Measurements from ENCODE around the gene ZSCAN22.
"Not testable (repeated sequence)": the region's sequence is repeated elsewhere in the genome, so short reads cannot be mapped to it uniquely, and the experiment has no call there.

ZSCAN22 gene

DNA sequence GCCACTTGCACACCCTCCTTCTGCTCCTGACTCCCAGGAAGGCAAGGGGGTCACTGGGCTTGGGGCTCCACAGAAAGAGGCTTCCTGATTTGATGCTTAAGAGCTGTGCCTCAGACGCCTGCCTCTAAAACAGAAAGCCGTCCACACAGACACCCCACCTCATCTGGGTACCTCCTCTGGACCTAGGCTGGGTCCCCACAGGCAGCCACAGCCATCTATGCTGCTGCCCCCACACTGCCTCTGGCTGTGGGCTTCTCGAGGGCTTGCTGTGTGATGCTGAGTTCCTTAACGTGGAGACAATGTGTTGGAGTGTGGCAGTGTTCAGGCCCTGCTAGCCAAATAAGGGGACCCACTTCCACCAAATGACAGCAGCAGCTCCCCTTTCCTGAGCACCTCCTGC lies 8.5 kb upstream of the ZSCAN22 start:
- DNase-seq: no peak

DNA sequence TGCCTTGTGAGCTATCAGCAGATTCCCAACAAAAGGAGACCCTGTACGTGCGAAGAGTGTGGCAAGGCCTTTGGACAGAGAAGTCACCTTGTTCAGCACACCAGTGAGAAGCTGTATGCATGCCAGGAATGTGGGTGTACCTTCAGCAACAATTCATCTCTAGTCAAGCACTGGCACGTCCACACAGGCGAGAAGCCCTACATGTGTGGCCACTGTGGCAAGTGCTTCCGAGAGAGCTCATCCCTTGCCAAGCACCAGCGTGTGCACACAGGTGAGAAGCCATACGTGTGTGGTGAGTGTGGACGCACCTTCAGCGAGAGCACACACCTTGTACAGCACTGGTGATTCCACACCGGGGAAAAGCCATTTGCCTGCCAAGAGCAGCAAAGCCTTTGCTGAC lies 7.6 kb upstream of the ZSCAN22 start:
- DNase-seq: no peak

DNA sequence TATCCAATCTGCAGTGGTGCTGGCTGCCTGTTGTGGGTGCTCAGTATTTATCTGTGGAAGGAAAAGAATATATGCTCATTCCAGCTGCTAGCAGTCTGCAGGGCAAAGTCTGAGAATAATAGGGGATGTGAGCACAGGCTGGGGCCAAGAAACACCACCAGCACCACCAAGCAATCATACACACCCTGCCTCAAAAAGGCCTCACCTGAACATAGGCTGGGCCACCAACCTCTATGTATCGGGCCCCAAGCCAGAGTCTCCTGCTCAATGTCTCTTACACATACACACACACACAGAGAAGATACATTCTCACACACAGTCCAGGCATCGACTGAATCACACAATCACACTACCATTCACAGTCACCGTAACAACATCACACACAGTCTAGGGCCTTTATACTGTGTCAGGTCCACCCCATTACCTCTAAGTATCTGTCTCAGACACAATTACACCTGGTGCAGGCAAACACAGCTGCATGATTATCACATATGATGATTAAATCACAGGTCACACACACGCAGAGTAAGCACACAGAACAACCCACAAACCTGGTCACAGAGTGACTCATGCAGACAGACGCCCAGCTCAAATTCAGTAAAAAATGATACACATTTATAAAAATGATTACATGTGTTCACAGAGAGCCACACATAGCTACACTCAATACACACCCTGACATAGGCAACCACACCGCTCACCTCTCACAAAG lies 1.3 kb upstream of the ZSCAN22 start:
- DNase-seq: no peak

DNA sequence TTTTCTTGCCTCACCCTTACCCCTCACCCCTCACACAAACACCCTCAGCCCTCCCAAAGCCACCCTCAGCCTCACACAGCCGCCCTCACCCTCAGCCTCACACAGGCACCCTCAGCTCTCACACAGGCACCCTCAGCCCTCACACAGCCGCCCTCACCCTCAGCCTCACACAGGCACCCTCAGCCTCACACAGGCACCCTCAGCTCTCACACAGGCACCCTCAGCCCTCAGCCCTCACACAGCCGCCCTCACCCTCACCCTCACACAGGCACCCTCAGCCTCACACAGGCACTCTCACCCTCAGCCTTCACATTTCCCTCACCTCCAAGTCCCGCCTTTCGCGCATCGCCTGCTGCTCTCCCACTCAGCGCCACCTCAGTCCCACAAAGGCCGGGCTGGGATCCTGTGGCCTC lies 287 bp upstream of the ZSCAN22 start:
- DNase-seq: no peak

DNA sequence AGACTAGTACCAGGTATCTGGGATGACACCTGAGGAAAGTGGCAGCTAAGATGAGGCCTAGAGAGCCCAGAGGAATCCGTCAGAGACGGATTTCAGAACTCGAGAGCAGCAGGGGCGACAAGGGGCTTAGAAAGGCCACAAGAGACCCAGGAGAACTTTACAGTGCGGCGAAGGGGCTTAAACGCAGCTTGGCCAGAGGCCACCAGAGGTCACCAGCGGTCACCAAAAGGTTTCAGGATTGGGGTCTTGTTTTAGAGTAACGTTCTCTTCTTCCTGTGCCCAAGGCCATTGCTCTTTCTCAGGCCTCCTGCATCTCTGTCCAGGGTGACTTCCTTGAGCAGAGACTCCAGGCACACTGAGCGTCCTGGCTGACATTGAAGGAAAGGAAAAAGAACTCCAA lies 2.2 kb downstream of the ZSCAN22 start:
- DNase-seq: no peak

DNA sequence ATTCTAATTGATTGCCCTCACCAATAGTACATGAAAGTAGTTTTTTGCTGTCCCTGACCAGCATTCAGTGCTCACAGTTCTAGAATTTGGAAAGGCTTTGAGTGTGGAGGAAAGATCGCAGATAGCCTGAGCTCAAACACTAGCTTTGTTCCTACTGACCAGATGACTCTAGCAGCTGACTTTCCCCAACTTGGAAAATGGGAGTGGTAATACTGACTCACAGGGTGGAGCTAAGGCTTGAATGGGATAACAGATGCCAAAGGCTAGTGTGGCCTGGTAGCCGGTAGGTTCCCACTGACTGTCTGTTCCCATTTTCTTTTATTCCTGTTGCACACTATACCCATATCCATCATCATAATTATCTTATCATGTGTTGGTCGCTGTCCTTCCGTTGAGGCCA lies 3.7 kb downstream of the ZSCAN22 start:
- DNase-seq: no peak

DNA sequence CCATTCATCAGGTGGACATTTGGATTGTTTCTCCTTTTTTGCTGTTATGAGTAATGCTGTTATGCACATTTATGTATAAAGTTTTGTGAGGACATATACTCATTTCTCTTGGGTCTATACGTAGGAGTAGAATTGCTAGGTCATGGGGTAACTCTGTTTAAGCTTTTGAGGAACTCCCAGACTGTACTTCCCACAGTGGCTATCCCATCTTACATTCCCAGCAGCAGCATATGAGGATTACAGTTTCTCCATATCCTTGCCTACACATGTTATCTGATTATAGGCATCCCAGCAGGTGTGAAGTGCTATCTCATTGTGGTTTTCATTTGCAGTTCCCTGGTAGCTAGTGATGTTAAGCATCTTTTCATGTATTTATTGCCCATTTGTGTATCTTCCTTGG lies 5.9 kb downstream of the ZSCAN22 start:
- DNase-seq: no peak

DNA sequence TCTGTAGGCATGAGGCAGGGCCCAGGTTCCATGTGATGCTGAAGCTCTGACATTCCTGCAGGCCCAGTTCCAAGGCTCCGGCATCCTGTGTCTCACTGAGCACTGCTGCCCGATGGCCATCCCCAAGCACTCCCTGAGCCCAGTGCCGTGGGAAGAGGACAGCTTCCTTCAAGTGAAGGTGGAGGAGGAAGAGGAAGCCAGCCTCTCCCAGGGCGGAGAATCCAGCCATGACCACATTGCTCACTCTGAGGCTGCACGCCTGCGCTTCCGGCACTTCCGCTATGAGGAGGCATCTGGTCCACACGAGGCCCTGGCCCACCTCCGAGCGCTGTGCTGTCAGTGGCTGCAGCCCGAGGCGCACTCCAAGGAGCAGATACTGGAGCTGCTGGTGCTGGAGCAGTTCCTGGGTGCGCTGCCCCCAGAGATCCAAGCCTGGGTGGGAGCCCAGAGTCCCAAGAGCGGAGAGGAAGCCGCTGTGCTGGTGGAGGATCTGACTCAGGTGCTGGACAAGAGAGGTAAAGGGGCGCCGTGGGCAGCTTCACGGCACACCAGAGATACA lies 8.0 kb downstream of the ZSCAN22 start:
- no peak for DNase-seq

DNA sequence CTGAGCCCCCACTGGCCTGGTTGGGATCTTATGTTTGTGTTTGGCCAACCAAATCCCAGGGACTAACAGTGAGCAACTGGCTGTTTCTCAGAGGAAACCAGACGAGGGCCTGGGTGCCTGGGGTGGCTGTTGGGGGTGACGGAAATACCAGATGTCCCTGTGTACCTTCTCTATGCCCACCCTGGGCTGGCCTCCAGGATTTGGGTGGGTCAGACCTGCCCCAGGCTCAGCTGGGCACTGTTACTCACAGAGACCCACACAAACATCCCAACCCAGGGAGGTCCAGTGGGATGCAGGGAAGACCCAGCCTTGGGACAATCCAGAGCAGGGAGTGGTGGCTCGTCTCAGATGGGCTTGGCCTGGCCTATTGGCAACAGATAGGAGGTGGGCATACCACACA lies 8.8 kb downstream of the ZSCAN22 start:
- DNase-seq: no peak

DNA sequence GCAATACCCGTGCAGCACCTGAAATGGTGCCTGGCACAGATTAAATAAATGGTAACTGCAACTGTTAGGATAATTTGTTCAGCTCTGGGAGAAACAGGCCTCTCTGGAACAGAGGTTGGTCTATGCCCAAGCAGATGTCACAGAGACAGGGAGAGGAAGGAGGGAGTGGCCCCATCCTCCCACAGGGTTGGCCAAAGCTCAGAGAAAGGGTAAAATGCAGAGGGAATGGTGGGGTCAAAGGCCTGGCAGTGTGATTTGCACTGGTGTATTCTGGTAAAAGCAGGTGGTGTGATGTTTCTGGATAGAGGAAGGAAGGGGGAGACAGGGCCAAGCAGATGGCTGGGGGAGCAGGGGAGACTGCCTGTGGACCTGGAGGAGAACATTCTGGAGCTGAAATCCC lies 9.4 kb downstream of the ZSCAN22 start:
- DNase-seq: no peak

DNA sequence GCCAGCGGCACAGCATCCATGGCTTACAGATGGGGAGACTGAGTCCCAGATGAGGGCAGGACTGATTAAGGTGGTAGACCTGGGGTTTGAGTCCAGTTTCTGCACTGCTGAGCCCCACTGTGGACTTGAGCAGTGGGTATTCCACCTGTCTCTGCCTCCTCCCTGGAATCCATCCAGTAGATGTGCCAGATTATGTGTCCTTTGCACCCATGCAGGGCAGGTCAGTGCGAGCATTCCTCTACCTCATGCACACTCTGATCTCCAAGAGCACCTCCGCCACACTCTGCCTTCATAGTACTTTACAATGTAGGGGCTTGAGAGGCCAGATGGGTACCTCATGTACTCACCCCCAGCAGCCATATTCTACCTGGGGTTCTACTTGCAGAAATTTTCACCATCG lies 10.0 kb downstream of the ZSCAN22 start:
- DNase-seq: no peak

DNA sequence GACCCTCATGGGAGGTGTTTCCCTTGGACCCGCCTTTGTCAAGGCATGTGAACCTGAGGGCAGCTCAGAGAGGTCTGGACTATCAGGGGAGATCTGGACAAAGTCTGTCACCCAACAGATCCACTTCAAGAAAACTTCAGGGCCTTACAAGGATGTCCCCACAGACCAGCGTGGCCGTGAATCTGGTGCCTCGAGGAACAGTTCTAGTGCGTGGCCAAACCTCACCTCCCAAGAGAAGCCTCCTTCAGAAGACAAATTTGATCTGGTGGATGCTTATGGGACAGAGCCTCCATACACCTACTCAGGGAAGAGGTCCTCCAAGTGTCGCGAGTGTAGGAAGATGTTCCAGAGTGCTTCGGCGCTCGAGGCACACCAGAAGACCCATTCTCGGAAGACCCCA lies 11.5 kb downstream of the ZSCAN22 start:
- DNase-seq: no peak

DNA sequence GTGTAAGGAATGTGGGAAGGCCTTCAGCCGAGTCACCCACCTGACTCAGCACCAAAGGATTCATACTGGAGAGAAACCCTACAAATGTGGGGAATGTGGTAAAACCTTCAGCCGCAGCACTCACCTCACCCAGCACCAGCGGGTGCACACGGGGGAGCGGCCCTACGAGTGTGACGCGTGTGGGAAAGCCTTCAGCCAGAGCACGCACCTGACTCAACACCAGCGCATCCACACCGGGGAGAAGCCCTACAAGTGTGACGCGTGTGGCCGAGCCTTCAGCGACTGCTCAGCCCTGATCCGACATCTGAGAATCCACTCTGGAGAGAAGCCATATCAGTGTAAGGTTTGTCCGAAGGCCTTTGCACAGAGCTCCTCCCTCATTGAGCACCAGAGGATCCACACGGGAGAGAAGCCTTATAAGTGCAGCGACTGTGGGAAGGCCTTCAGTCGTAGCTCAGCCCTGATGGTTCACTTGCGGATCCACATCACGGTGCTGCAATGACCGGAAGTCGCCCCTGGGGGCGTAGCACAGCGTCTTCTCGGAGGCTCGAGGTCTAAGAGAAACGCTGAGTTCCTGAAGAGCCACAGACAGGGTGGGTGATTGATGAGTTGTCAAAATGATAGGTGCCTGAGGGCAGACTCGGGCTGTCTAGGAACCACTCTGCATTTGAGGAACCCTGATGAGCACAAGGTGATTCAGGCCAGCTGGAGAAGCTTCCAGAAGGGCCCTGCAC lies 12.2 kb downstream of the ZSCAN22 start:
- DNase-seq: no peak

DNA sequence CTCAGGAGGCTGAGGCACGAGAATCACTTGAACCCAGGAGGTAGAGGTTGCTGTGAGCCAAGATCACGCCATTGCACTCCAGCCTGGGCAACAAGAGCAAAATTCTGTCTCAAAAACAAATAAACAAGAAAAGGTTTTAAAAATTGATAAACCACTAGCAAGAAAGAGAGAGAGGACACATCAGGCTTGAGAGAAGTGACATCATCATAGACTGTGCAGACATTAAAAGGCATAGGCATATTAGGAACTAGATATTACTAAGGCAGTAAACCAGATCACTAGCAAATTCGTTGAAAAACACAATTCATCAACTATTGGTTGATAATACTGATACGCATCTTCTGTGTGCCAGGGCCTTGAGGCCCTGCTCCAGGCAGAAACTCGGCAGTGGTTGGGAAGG lies 18.8 kb downstream of the ZSCAN22 start:
- DNase-seq: no peak

DNA sequence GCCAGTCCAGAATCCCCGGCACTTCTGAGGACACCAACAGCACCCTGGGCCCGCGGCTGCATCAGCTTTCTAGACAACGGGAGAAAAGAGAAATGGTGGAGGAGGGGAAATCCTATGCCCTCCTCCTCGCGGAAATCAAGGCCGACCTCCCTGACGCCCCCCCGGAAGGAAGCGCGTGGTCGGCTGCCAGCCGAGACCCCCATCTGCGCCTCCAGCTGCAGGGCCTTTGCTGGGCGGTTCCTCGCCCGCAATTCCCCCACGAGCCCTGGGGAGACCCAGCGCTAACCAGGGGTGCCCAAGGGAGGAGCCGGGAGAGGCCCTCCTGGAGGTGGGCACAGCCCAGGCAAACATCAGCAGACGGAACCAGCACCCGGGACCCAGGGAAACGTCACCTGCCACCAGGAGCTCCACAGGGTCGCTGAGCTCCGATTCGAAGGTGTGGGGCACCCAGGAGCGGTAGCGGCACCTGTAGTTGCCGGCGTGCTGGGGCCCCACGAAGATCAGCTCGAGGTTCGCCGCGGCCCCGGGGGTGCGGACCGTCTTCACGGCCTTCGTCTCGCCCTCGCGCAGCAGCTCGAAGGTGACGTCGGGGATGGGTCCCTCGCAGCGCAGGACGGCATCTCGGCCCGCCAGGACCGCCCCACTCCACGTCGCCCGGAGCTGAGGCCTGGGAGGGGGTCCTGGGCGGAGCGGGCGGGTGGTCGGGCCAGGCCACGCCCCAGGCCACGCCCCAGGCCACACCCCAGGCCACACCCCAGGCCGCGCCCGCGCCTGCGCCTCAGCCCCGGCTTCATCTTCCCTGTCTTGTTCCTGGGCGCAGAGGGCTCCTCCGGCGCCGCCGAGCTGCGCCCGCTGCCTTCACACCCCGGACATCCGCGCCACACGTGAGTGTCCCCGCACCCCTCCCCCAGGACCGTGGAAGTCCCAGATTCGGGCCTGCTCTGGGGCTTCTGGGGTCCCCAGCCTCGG lies 20.5 kb downstream of the ZSCAN22 start:
- peak; percentile 43 for DNase-seq

DNA sequence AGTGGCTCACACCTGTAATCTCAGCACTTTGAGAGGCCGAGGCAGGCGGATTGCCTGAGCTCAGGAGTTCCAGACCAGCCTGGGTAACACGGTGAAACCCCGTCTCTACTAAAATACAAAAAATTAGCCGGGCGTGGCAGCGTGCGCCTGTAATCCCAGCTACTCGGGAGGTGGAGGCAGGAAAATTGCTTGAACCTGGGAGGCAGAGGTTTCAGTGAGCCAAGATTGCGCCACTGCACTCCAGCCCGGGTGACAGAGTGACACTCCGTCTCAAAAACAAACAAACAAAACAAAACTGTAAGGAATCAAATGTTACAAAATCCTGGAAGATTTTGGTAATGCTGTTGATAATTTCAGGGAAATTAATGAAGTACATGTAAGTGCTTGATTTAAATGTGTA lies 21.3 kb downstream of the ZSCAN22 start:
- DNase-seq: not testable (repeated sequence)

DNA sequence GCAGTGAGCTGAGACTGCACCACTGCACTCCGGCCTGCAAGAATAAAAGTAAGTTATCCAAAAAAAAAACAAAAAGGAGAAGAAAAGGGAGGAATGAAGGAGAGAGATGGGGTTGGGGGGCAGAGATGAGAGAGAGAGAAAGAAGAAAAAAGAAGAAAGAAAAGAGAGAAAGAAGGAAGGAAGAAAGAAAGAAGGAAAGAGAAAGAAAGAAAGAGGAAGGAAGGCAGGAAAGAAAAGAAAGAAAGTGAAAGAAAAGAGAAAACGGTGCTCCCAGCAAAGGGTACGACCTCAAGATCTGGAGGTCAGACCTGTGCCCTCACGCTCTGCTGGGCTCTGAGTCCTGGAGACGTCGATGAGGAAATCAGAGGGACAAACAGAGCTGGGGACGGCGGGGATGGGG lies 22.8 kb downstream of the ZSCAN22 start:
- DNase-seq: no peak

DNA sequence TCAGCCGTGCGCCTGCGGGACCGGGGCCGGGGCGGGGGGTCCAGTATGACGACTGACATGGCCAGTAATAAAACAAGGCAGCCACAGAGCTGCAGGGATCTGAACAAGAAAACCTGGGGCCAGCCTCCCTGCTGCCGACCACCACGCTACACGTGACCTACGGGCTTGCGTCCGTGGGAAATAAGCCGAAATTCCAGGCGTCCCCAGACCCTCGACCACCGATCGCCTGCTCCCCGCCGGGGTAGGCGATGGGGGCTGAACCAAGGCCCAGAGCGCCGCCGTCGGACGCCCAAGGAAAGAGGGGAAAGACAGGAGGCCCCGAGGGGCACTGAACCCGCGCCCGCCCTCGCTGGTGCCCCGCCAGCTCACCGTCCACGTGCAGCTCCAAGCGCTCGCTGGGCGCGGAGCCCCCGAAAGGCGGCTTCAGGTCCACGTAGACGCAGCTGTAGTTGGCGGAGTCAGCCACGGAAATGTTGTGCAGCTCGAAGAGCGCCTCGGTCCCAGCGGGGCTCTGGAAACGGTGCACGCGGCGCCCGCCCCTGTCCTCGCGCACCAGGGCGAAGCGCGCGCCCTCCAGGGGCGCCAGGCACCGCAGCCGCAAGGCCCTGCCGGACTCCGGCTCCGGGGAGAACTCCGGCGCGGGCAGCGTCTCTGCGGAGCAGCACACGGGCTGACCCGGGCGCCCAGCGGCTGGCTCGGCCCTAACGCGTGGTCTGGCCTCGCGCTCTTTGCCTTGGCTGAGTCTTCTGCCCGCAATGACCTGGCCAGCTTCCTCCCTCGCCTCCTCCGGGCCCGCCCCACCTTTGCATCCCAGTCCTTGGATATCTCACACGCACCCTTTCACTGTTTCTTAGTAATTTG lies 23.4 kb downstream of the ZSCAN22 start:
- DNase-seq: no peak

DNA sequence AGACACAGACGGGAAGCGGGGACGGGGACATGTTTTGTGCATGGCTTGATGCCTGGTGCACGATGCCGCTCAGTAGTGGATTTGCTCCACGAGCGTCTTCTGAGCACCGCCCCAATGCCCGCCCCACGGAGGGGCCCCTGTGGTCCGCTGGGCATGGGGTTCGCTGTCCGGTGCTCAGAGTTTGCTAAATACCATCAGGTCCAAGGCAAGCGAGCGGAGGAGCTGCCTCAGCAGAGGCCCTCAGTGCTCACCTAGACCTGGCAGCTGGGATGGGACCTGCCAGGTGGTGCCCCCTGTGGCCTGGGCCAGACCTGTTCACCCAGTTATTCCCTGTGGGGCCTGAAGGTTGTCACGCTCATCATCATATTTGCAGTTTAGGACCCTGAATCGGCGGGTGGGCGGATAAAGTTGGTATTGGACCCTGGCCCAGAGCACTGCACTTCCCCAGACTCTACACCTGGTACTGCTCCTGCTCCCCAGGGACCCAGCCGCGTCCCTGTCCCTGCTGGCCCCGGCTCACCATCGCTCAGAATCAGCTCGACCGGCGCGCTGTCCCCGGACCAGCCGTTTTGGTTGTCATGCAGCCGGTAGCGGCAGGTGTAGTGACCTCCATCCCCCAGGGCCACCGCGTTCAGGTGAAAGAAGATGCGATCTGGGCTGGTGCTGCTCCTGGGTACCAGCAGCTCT lies 24.2 kb downstream of the ZSCAN22 start:
- DNase-seq: no peak

DNA sequence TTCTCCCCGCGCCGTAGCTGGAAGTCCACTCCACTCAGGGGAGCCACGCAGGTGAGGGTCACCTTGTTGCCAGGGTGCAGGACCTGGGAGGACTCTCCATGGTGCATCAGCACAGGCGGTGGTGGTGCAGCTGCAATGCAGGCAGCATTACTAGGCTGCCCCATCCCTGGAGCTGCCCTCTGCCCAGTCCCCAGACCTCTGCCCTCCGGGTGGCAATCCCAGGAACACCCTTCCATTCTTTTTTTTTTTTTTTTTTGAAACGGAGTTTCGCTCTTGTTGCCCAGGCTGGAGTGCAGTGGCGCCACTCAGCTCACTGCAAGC lies 24.7 kb downstream of the ZSCAN22 start:
- no peak for DNase-seq

DNA sequence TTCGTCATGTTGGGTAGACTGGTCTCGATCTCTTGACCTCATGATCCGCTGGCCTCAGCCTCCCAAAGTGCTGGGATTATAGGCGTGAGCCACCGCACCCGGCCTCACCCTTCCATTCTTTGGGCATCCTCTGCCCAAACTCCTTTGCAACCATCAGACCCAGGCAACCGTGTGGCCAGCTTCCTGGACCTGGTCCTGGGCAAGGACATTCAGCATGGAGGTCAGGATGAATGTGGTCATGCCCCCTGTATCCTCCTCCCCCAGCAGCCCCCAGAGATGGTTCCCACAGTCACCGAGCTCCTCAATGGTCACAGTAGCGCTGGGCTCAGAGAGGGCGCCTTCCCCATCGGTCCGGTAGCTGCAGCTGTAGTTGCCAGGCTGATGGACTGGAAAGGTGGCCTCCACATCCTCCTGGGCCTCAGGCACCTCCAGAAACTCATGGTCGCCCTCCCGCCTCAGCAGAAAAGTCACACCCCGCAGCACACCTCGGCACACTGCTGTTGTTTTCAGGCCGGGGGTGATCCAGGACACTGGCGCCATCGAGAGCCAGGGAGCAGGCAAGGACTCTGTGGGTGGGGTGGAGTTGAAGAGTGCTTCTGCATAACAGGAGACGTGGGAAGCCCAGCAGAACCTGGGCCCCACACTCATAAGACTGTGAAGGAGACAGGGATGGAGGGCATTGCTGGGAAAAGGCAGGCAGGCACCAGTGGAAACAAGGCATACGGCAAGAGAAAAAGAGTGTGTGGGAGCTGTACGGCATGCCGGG lies 25.4 kb downstream of the ZSCAN22 start:
- DNase-seq: no peak
